Right atrium auricular region (tissue), 2 donors: ENCODE measurements around the gene DBT. TPM values are rescaled to one million over a fixed set of nuclear protein-coding genes. Genes with fewer than 3 reads are reported as not detected.
A peak's percentile ranks its signal among the peaks of the same experiment; 100 is the strongest.

Experiments
- DNase-seq: peaks from one replicate; pipeline ENCODE4 v3.0.0-alpha.2; 2019; ENCODE audit warnings: low spot score
- H3K27ac ChIP-seq, 2 donors: fragments of 200-600 bp; sonication (generic); 1 replicate in 1 of 2; 2 replicates in 1 of 2; pipeline ENCODE4 v1.5.1; 2016 to 2019
- H3K27me3 ChIP-seq, 2 donors: fragments of 200-600 bp; sonication (generic); one replicate each; pipeline versions ENCODE4 v1.5.1 to v1.6.0; 2017 to 2019
- H3K36me3 ChIP-seq: fragments of 200-600 bp; sonication (generic); one replicate; pipeline ENCODE4 v1.5.1; 2016
- H3K4me1 ChIP-seq, 2 donors: fragments of 200-600 bp; sonication (generic); one replicate each; pipeline versions ENCODE4 v1.5.1 to v1.6.0; 2017 to 2019
- H3K4me3 ChIP-seq, 2 donors: fragments of 200-600 bp; sonication (generic); 1 replicate in 1 of 2; 2 replicates in 1 of 2; pipeline ENCODE4 v1.5.1; 2017 to 2019; ENCODE audit warnings: mild to moderate bottlenecking in 1 of 2, moderate library complexity in 1 of 2
- H3K9me3 ChIP-seq, 2 donors: fragments of 200-600 bp; sonication (generic); one replicate each; pipeline ENCODE4 v1.5.1; 2019
- total RNA-seq, 2 donors: library from RNA; depleted of rRNA; stranded (reverse); fragments of >200 nt; gene quantifications; one replicate each; pipeline ENCODE4 v1.1.0, GENCODE V29; 2016
- TF ChIP-seq, protein P1 (sequence below), 2 donors: fragments of 200-600 bp; sonication (generic); IDR thresholded peaks; one replicate each; pipeline ENCODE4 v1.5.1; 2019; ENCODE audit warnings: antibody characterized with exemption in 2 of 2

DBT gene
- total RNA-seq, 2 donors from 2014 or later, result 6.2 to 14.0 TPM

DNA sequence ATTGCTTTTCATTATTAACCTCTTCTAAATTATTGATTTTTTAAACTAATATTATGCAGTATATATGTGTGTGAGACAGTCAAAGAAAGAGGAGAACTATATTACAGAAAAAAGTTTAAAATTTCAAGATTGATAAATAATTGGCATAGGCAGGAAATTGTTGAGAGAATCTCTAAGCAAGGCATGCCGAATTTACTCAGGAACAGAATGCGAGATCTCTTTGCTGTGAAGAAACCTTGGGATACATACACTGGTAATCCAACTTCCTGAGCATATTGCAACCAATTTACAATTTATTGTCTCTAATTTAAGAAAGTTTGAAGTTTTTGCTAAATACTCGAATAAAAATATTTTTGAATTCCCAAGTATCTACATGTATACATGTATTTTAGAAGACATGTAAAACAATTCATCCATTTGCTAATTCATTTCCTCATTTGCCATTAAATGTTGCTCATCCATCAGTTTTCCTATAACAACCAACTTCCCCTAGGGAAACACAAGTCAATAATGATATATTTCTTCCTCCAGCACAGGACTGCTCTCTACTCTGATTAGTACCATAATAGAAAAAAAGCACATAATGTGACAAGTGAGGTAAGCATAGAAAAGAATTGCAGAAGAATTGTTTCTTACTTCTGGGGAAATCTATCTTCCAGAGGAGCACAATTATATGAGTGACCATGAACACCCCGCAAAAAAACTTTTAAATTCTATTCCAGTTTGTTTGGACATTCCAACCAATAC, 72.2 kb downstream of the DBT start:
- no peak for DNase-seq
- peak overlapping the region; percentile 56 to 77 for H3K27ac ChIP-seq
- no peaks in the 10 kb centered on the region for H3K4me1 ChIP-seq
- TF ChIP-seq, protein P1, sequence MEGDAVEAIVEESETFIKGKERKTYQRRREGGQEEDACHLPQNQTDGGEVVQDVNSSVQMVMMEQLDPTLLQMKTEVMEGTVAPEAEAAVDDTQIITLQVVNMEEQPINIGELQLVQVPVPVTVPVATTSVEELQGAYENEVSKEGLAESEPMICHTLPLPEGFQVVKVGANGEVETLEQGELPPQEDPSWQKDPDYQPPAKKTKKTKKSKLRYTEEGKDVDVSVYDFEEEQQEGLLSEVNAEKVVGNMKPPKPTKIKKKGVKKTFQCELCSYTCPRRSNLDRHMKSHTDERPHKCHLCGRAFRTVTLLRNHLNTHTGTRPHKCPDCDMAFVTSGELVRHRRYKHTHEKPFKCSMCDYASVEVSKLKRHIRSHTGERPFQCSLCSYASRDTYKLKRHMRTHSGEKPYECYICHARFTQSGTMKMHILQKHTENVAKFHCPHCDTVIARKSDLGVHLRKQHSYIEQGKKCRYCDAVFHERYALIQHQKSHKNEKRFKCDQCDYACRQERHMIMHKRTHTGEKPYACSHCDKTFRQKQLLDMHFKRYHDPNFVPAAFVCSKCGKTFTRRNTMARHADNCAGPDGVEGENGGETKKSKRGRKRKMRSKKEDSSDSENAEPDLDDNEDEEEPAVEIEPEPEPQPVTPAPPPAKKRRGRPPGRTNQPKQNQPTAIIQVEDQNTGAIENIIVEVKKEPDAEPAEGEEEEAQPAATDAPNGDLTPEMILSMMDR (IDR thresholded peaks at IDR 0.05), result no peak
- H3K36me3 ChIP-seq, result no peaks in the 10 kb centered on the region
- H3K4me3 ChIP-seq, result peak overlapping the region; percentile 39 to 41
- no peaks in the 10 kb centered on the region for H3K9me3 ChIP-seq
- H3K27me3 ChIP-seq, result no peaks in the 10 kb centered on the region

GRCh38 chr1:100168051-100168450, 81.6 kb downstream of the DBT start:
- Histone ChIP-seq H3K27ac (no peak overlapping the region), H3K27me3 (no peaks in the 10 kb centered on the region), H3K36me3 (no peaks in the 10 kb centered on the region)

GRCh38 chr1:100164702-100165101, 84.9 kb downstream of the DBT start:
- Histone ChIP-seq H3K36me3 (no peaks in the 10 kb centered on the region), H3K27ac (no peak overlapping the region)

More at GRCh38 chr1:100168051-100168450, 81.6 kb downstream of the DBT start:
- TF ChIP-seq, protein P1 (IDR thresholded peaks at IDR 0.05), result no peak
- Histone ChIP-seq H3K4me1 (peaks cover 0 to 4% of the 10 kb centered on the region in 2 donors), H3K9me3 (no peaks in the 10 kb centered on the region), H3K4me3 (no peak overlapping the region)
- no peak for DNase-seq

DNA sequence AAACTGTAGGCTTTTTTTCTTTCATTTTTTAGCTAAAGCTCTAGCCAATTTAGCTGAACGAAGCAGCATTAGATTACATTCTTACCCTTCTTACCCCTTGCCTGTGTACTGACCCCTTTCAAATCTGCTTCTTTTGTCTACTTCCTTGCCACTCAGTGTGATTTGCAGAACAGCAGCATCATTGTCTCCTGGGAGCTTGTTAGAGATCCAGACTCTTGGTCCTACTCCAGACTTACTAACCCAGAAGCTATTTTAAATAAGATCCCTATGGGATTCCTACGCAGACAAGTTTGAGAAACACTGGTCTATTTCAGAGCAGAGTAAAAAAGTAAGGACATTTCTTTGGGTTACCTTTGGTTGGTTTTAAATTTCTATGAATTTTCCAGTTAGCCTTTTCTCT, 85.4 kb downstream of the DBT start:
- no peaks in the 10 kb centered on the region for H3K9me3 ChIP-seq
- H3K4me3 ChIP-seq, result no peak overlapping the region
- no peaks in the 10 kb centered on the region for H3K27me3 ChIP-seq
- no peak for DNase-seq
- H3K36me3 ChIP-seq, result no peaks in the 10 kb centered on the region
- H3K4me1 ChIP-seq, result peaks cover 0 to 4% of the 10 kb centered on the region in 2 donors
- TF ChIP-seq, protein P1 (IDR thresholded peaks at IDR 0.05), result no peak
- no peak overlapping the region for H3K27ac ChIP-seq

More at GRCh38 chr1:100164702-100165101, 84.9 kb downstream of the DBT start:
- Histone ChIP-seq H3K27me3 (no peaks in the 10 kb centered on the region), H3K4me3 (no peak overlapping the region), H3K9me3 (no peaks in the 10 kb centered on the region), H3K4me1 (peaks cover 0 to 4% of the 10 kb centered on the region in 2 donors)
- DNase-seq, result no peak
- TF ChIP-seq, protein P1 (IDR thresholded peaks at IDR 0.05), result no peak

DNA sequence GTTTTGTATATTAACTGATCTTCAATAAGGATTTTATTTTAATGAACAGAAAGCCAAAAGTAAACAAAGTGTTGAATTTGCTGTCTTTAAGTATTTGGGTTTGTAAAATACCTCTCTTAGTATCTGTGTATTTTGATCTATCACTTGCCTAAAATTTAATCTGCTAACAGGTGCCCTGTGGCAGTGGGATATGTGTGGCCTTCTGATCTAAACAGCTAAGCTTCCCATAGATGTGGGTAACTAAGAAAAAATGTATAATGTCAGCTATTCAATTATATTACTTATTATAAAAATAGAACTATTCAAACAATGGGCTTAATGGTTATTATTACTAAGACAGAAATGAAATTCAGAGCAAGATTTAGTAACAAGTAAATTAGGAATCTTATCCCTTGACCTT, 86.8 kb downstream of the DBT start:
- no peak for DNase-seq
- peaks cover 0 to 4% of the 10 kb centered on the region in 2 donors for H3K4me1 ChIP-seq
- no peak overlapping the region for H3K27ac ChIP-seq
- no peaks in the 10 kb centered on the region for H3K9me3 ChIP-seq
- peaks cover 5% of the 10 kb centered on the region for H3K36me3 ChIP-seq
- no peaks in the 10 kb centered on the region for H3K27me3 ChIP-seq
- TF ChIP-seq, protein P1 (IDR thresholded peaks at IDR 0.05), result no peak
- H3K4me3 ChIP-seq, result no peak overlapping the region
